ENCODE measurements around the gene VTCN1.

DNA sequence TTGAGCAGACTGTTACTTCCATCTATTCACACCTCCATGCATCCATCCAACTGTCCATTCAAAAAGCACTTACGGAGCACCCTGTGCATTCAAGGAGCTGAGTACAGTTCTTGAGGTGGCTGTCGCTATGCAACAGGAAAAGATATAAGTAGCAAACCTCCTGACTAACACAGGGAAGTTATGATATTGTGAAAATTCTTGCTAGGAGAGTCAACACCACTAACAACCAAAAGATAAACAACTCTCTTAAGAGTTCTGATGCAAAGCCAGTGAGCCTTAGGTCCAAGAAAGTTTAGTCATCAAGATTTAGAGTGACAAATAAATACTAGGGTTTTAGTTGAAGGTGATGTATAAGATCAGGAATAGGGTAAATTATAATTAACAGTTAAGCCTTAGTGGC lies 44.7 kb downstream of the VTCN1 start:
- TF ChIP-seq POLR2A (IDR thresholded peaks at IDR 0.05): no peak
- TF ChIP-seq, protein P1, sequence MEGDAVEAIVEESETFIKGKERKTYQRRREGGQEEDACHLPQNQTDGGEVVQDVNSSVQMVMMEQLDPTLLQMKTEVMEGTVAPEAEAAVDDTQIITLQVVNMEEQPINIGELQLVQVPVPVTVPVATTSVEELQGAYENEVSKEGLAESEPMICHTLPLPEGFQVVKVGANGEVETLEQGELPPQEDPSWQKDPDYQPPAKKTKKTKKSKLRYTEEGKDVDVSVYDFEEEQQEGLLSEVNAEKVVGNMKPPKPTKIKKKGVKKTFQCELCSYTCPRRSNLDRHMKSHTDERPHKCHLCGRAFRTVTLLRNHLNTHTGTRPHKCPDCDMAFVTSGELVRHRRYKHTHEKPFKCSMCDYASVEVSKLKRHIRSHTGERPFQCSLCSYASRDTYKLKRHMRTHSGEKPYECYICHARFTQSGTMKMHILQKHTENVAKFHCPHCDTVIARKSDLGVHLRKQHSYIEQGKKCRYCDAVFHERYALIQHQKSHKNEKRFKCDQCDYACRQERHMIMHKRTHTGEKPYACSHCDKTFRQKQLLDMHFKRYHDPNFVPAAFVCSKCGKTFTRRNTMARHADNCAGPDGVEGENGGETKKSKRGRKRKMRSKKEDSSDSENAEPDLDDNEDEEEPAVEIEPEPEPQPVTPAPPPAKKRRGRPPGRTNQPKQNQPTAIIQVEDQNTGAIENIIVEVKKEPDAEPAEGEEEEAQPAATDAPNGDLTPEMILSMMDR (IDR thresholded peaks at IDR 0.05): no peak
- peak in 1 of 3 donors; percentile 57 for TF ChIP-seq POLR2AphosphoS5 (IDR thresholded peaks at IDR 0.05)
